Mesothelial cell of epicardium (in vitro differentiated cells): ENCODE data around the gene EEA1. TPM values are rescaled to one million over a fixed set of nuclear protein-coding genes. Genes with fewer than 3 reads are reported as not detected.

Experiments
- DNase-seq, 2 experiments: peaks; one replicate each; pipeline ENCODE4 v3.0.0; 2021; ENCODE audit warnings: low spot score in 2 of 2; ENCODE audit not compliant: unreplicated experiment in 2 of 2
- H3K27ac Mint-ChIP-seq: 2 replicates; pipeline ENCODE4 v1.8.0; 2021; ENCODE audit warnings: mixed read lengths
- H3K27me3 Mint-ChIP-seq: 2 replicates; pipeline ENCODE4 v1.8.0; 2021; ENCODE audit warnings: low read depth, mixed read lengths
- H3K36me3 Mint-ChIP-seq: 2 replicates; pipeline ENCODE4 v1.8.0; 2021; ENCODE audit warnings: mixed read lengths
- H3K4me1 Mint-ChIP-seq: 2 replicates; pipeline ENCODE4 v1.8.0; 2021; ENCODE audit warnings: mixed read lengths
- H3K4me3 Mint-ChIP-seq: 2 replicates; pipeline ENCODE4 v1.8.0; 2021; ENCODE audit warnings: mild to moderate bottlenecking, moderate library complexity, mixed read lengths
- H3K9me3 Mint-ChIP-seq: 2 replicates; pipeline ENCODE4 v1.8.0; 2021; ENCODE audit warnings: mixed read lengths
- CTCF ChIP-seq: fragments of 200-600 bp; sonication (generic); IDR thresholded peaks from one replicate; pipeline ENCODE4 v1.5.0; 2021; ENCODE audit warnings: antibody characterized with exemption; ENCODE audit not compliant: unreplicated experiment
- total RNA-seq: library from RNA; stranded (reverse); gene quantifications from 3 replicates; pipeline ENCODE4 v1.2.1, GENCODE V29; 2021

The EEA1 gene
- total RNA-seq, 1 donor from 2014 or later, result 28.3 TPM

GRCh38 chr12:92729773-92730305, 199.3 kb downstream of the EEA1 start:
- Mint-ChIP-seq H3K4me1 (no peaks in the 10 kb centered on the region), H3K9me3 (peaks cover 6% of the 10 kb centered on the region), H3K27ac (no peak overlapping the region), H3K36me3 (no peaks in the 10 kb centered on the region), H3K27me3 (peaks cover 4% of the 10 kb centered on the region), H3K4me3 (no peak overlapping the region)
- no peak for TF ChIP-seq CTCF
- no peak for DNase-seq

GRCh38 chr12:92726850-92727249, 202.2 kb downstream of the EEA1 start:
- DNase-seq, result no peak
- peaks cover 2% of the 10 kb centered on the region for H3K27me3 Mint-ChIP-seq
- no peak overlapping the region for H3K27ac Mint-ChIP-seq
- no peaks in the 10 kb centered on the region for H3K36me3 Mint-ChIP-seq
- peaks cover 14% of the 10 kb centered on the region for H3K9me3 Mint-ChIP-seq
- no peak overlapping the region for H3K4me3 Mint-ChIP-seq
- TF ChIP-seq CTCF, result no peak
- H3K4me1 Mint-ChIP-seq, result peaks cover 4% of the 10 kb centered on the region

GRCh38 chr12:92722897-92723296, 206.2 kb downstream of the EEA1 start:
- Mint-ChIP-seq H3K27ac (no peak overlapping the region), H3K4me1 (peaks cover 10% of the 10 kb centered on the region), H3K4me3 (no peak overlapping the region), H3K27me3 (peaks cover 2% of the 10 kb centered on the region), H3K36me3 (no peaks in the 10 kb centered on the region), H3K9me3 (peaks cover 14% of the 10 kb centered on the region)
- no peak for DNase-seq
- TF ChIP-seq CTCF, result no peak

- Mint-ChIP-seq H3K27ac (no peak overlapping the region), H3K9me3 (peaks cover 14% of the 10 kb centered on the region), H3K27me3 (peaks cover 2% of the 10 kb centered on the region), H3K4me3 (no peak overlapping the region), H3K36me3 (no peaks in the 10 kb centered on the region), H3K4me1 (peaks cover 10% of the 10 kb centered on the region)
- no peak for DNase-seq
- TF ChIP-seq CTCF, result no peak
These were observed 207.4 kb downstream of the EEA1 start for GRCh38 chr12:92721656-92722055.

- no peak overlapping the region for H3K27ac Mint-ChIP-seq
These were observed 208.0 kb downstream of the EEA1 start for GRCh38 chr12:92721130-92721529.

More at GRCh38 chr12:92721130-92721529, 208.0 kb downstream of the EEA1 start:
- no peak for DNase-seq
- Mint-ChIP-seq H3K4me1 (peaks cover 10% of the 10 kb centered on the region), H3K9me3 (peaks cover 14% of the 10 kb centered on the region), H3K4me3 (no peak overlapping the region), H3K36me3 (no peaks in the 10 kb centered on the region), H3K27me3 (no peaks in the 10 kb centered on the region)
- TF ChIP-seq CTCF, result no peak

Other genes with a start within 250 kb of the EEA1 start
- gene PLEKHG7, start 226.3 kb downstream of the EEA1 start, total RNA-seq, result not detected in 3 replicates